Central memory CD8-positive, alpha-beta T cell (primary cell): ENCODE data around the gene CLDN4.
"Not testable (repeated sequence)": the region's sequence is repeated elsewhere in the genome, so short reads cannot be mapped to it uniquely, and the experiment has no call there.

ENCODE experiments used
- ATAC-seq: fragments of 150-1000 bp; cut with Tn5 transposase; replicated peaks from 2 replicates; pipeline ENCODE4 v1.10.0; 2022; ENCODE audit warnings: mild to moderate bottlenecking, moderate FRiP score, moderate number of reproducible peaks; ENCODE audit not compliant: poor library complexity, severe bottlenecking; ENCODE audit errors: extremely low read depth
- DNase-seq, 2 donors: peaks; one replicate each; pipeline ENCODE4 v3.0.0; 2021; ENCODE audit warnings: low spot score in 2 of 2
- H3K27ac Mint-ChIP-seq: one replicate; pipeline ENCODE4 v1.8.0; 2022; ENCODE audit warnings: low read depth, mild to moderate bottlenecking, moderate library complexity, mixed read lengths
- H3K27me3 Mint-ChIP-seq: one replicate; pipeline ENCODE4 v1.8.0; 2022; ENCODE audit warnings: mixed read lengths
- H3K36me3 Mint-ChIP-seq: one replicate; pipeline ENCODE4 v1.8.0; 2022; ENCODE audit warnings: mild to moderate bottlenecking, moderate library complexity, mixed read lengths; ENCODE audit not compliant: insufficient read depth
- H3K4me1 Mint-ChIP-seq: one replicate; pipeline ENCODE4 v1.8.0; 2022; ENCODE audit warnings: mixed read lengths
- H3K4me3 Mint-ChIP-seq: one replicate; pipeline ENCODE4 v1.8.0; 2022; ENCODE audit warnings: mild to moderate bottlenecking, moderate library complexity, mixed read lengths
- H3K9me3 Mint-ChIP-seq: one replicate; pipeline ENCODE4 v1.8.0; 2022; ENCODE audit warnings: mixed read lengths

Gene CLDN4

GRCh38 chr7:73839743-73840714 lies 9.2 kb downstream of the CLDN4 start:
- Mint-ChIP-seq H3K27ac (no peak overlapping the region), H3K9me3 (no peaks in the 10 kb centered on the region), H3K36me3 (peaks cover 6% of the 10 kb centered on the region), H3K4me1 (no peaks in the 10 kb centered on the region), H3K27me3 (no peaks in the 10 kb centered on the region), H3K4me3 (no peak overlapping the region)
- DNase-seq (no peak), ATAC-seq (no peak)

GRCh38 chr7:73840715-73841379 lies 10.1 kb downstream of the CLDN4 start:
- no peaks in the 10 kb centered on the region for H3K9me3 Mint-ChIP-seq
- H3K27ac Mint-ChIP-seq = no peak overlapping the region
- ATAC-seq (no peak), DNase-seq (no peak)
- no peaks in the 10 kb centered on the region for H3K4me1 Mint-ChIP-seq
- peak overlapping the region; percentile 44 for H3K4me3 Mint-ChIP-seq
- peaks cover 6% of the 10 kb centered on the region for H3K36me3 Mint-ChIP-seq
- H3K27me3 Mint-ChIP-seq = no peaks in the 10 kb centered on the region

GRCh38 chr7:73841689-73842066 lies 10.9 kb downstream of the CLDN4 start:
- peaks cover 6% of the 10 kb centered on the region for H3K36me3 Mint-ChIP-seq
- H3K4me3 Mint-ChIP-seq = peak overlapping the region; percentile 76
- no peak for DNase-seq
- ATAC-seq = no peak
- no peaks in the 10 kb centered on the region for H3K27me3 Mint-ChIP-seq
- no peak overlapping the region for H3K27ac Mint-ChIP-seq
- no peaks in the 10 kb centered on the region for H3K9me3 Mint-ChIP-seq
- H3K4me1 Mint-ChIP-seq = no peaks in the 10 kb centered on the region

DNA sequence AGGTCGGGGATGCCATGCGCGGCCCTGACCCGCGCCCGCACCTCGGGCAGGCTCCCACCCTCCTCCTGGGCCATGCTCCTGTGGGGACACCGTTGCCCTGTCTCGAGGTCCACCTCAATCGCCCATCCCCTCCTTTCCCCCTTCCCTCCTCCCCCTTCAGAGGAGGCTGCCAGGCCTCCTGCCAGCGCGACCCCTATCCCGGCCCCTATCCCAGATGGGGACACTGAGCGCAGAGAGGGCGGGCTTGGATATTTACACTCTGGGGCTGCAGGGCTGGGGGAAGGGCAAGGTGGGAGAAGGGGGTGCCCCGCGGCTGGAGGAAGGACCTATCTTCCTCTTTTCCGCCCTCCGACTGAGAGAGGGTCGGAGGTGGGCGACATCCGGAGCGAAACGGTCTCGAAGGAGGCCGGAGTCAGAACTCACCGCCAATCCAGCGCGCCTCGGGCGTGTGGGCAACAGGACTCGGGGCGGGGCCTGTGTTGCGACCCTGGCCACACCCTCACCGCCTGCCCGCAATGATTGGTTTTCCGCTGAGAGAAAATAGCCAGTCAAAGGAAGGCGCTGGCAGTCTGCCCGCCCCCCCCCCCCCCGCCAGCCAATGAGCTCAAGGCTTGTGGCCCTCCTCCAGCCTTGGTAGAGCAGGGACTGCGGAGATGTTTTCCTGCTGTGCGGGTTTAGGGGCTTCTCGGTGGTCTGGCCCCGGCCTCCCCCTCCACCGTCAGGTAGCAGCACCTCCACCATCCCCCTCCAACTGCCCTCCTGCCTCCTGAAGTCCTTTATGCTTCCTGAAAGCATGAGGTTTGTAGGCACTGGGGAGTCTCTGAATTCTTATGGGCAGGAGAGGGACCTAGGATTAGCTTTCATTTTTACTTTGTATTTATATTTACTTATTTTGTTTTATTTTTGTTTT lies 11.5 kb downstream of the CLDN4 start, which contains the start of gene METTL27:
Gene METTL27, minus strand, starts transcription at position 450 of the 910 bp plus-strand sequence. Its CDS starts 376 bp downstream, at position 74.
- peak within 1 kb of the TSS; percentile 59 for H3K27ac Mint-ChIP-seq
- no peaks in the 10 kb centered on the region for H3K4me1 Mint-ChIP-seq
- H3K27me3 Mint-ChIP-seq = no peaks in the 10 kb centered on the region
- H3K9me3 Mint-ChIP-seq = no peaks in the 10 kb centered on the region
- H3K4me3 Mint-ChIP-seq = peak within 1 kb of the TSS; percentile 76
- peak; percentile 69 to 81 for DNase-seq
- ATAC-seq = peak; percentile 99
- H3K36me3 Mint-ChIP-seq = peaks cover 6% of the 10 kb centered on the region

- H3K4me1 Mint-ChIP-seq = no peaks in the 10 kb centered on the region
- no peak for DNase-seq
- no peak overlapping the region for H3K4me3 Mint-ChIP-seq
- peaks cover 3% of the 10 kb centered on the region for H3K27me3 Mint-ChIP-seq
- no peaks in the 10 kb centered on the region for H3K9me3 Mint-ChIP-seq
- H3K36me3 Mint-ChIP-seq = peaks cover 6% of the 10 kb centered on the region
- no peak overlapping the region for H3K27ac Mint-ChIP-seq
- no peak for ATAC-seq
Observed at GRCh38 chr7:73844131-73844547, 13.3 kb downstream of the CLDN4 start.

DNA sequence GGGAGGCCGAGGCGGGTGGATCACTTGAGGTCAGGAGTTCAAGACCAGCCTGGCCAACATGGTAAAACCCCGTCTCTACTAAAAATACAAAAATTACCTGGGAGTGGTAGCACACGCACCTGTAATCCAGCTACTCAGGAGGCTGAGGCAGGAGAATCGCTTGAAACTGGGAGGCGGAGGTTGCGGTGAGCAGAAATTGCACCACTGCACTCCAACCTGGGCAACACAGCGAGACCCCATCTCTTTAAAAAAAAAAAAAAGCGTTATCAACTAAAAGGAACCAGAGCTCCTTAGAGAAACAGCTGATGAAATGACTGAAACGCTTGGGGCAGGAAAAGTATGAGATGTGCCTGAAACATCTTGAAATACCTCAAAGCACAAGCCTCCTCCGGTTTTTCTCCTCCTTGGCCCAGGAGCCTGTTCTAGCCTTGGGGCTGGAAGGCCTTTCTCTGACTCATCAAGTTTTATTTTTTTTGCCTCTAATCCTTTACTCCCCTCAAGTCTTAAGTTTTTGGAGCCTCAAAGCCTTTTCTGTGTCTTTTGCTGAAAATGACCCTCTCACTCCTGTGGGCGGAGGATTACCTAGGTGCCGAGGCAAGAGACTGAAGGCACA lies 14.2 kb downstream of the CLDN4 start:
- no peak overlapping the region for H3K27ac Mint-ChIP-seq

DNA sequence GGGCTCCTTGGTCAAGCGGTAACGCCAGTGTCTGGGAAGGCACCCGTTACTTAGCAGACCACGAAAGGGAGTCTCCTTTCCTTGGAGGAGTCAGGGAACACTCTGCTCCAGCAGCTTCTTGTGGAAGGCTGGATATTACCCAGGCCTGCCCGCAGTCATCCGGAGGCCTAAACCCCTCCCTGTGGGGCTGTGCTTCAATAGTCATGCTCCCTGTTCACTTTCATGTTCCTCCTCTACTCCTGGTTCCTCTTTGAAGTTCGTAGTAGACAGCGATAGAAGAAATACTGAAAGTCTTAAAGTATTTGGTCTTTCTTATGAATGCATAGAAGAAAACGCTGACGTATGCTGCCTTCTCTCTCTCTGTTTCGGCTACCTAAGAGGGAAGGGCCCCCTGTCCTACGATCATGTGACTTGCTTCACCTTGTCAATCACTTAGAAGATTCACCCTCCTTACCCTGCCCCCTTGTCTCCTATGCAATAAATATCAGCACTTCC lies 15.0 kb downstream of the CLDN4 start:
- H3K4me1 Mint-ChIP-seq, DNase-seq, H3K36me3 Mint-ChIP-seq, ATAC-seq, H3K27ac Mint-ChIP-seq, H3K9me3 Mint-ChIP-seq, H3K4me3 Mint-ChIP-seq: not testable (repeated sequence)
- H3K27me3 Mint-ChIP-seq = peaks cover 19% of the 10 kb centered on the region

More for the DNA sequence above, 14.2 kb downstream of the CLDN4 start:
- H3K36me3 Mint-ChIP-seq = peaks cover 6% of the 10 kb centered on the region
- DNase-seq (no peak), ATAC-seq (no peak)
- no peaks in the 10 kb centered on the region for H3K4me1 Mint-ChIP-seq
- peaks cover 11% of the 10 kb centered on the region for H3K27me3 Mint-ChIP-seq
- H3K9me3 Mint-ChIP-seq = no peaks in the 10 kb centered on the region
- H3K4me3 Mint-ChIP-seq = no peak overlapping the region

DNA sequence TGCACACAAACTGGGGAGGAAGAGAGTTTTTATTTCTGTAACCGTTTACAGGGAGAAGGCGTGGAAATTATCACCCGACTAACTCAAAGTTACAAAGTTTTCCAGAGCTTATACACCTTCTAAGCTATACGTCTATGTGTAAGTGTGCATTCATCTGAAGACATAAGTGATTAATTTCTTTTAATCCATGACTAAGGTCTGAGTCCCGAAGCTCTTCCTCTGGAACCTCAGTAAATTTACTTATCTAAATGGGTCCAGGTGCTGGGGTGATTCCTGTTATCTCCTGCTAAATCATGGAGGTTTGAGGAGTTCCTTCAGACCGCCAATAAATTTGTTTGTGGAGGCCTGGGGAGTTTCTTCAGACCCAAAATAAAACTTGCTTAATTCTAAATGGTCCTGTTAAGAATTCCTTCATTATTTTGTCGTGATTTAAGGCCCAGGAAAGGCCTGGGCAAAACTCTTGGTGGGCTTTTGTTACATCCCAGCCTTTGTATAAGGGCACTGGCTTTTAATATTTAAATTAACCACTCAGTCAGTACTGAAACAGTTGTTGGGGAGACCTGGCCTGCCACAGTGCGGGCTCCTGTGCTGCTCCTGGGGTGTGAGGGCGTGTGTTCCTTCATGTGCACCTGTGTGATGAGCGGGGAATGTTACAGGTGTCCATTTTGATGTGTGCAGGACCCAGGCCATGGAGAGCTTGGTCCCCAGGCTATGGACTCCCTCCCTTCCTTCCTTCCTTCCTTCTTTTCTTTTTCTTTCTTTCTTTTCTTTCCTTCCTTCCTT lies 17.3 kb downstream of the CLDN4 start:
- Mint-ChIP-seq H3K27me3 (peaks cover 33% of the 10 kb centered on the region), H3K36me3 (peaks cover 3% of the 10 kb centered on the region)
- no peak for ATAC-seq

DNA sequence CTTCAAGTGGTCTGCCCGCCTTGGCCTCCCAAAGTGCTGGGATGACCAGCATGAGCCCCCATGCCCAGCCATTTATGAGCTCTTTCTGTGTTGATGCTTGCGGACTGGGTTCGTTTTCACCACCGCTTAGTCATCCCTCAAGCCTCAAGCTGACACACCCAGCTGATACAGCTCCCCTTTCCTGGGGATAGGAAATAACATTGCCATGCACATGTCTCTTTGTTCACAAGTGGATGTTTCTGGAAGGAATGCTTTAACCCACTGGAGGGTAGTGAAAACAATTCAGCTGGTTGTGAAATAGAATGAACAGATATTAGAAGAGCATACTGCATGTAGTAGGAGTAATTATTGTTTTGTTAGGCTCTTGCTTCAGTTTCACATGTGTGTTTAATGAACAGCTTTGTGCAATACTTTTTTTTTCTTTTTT lies 20.0 kb downstream of the CLDN4 start:
- Mint-ChIP-seq H3K9me3 (no peaks in the 10 kb centered on the region), H3K4me3 (no peak overlapping the region), H3K4me1 (peaks cover 5% of the 10 kb centered on the region), H3K27ac (no peak overlapping the region), H3K36me3 (no peaks in the 10 kb centered on the region), H3K27me3 (peaks cover 53% of the 10 kb centered on the region)
- ATAC-seq (no peak), DNase-seq (no peak)

More for the DNA sequence above, 17.3 kb downstream of the CLDN4 start:
- Mint-ChIP-seq H3K9me3 (no peaks in the 10 kb centered on the region), H3K27ac (no peak overlapping the region), H3K4me1 (no peaks in the 10 kb centered on the region), H3K4me3 (no peak overlapping the region)
- DNase-seq = no peak

DNA sequence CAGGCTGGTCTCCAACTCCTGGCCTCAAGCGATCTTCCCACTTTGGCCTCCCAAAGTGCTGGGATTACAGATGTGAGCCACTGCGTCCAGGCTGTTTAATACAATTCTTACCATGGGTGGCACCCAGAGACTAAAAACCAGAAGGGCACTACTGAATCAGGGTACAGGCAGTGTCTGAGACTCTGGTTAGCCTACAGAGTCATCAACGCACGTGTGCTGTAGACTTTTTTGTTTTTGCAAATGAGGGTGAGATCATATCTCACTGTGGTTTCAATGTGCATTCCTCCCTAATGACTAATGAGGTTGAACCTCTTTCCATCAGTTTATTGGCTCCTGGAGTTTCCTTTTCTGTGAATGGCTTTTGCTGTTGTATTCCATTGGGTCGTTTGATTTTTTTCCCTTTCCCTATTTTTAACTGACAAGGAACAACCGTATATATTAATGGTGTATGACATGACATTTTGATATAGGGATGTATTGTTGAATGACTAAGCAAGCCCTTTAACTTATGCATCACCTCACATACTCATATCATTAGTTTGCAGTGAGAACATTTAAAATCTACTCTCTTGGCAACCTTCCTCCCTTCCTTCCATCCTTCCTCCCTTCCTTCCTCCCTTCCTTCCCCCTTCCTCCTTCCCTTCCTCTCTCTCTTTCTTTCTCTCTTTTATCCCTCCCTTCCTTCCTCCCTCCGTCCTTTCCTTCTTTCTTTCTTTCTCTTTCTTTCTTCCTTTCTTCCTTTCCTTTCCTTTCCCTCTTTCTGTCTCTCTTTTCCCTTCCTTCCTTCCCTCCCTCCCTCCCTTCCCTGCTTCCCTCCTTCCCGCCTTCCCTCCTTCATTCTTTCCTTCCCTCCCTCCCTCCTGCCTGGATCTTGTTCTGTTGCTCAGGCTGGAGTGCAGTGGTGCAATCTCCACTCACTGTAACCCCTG lies 20.9 kb downstream of the CLDN4 start:
- Mint-ChIP-seq H3K9me3 (no peaks in the 10 kb centered on the region), H3K4me1 (peaks cover 6% of the 10 kb centered on the region), H3K36me3 (peaks cover 2% of the 10 kb centered on the region), H3K4me3 (no peak overlapping the region), H3K27me3 (peaks cover 57% of the 10 kb centered on the region), H3K27ac (no peak overlapping the region)
- peak; percentile 72 for ATAC-seq
- DNase-seq = no peak
